Tibial nerve (tissue), 4 donors: ENCODE measurements around the gene EIF4H. TPM values are rescaled to one million over a fixed set of nuclear protein-coding genes. Genes with fewer than 3 reads are reported as not detected.

ENCODE experiments used
- DNase-seq, 2 donors: peaks; one replicate each; pipeline ENCODE4 v3.0.0-alpha.2; 2019; ENCODE audit warnings: low spot score in 2 of 2
- H3K27ac ChIP-seq, 4 donors: fragments of 200-600 bp; sonication (generic) in 3 of 4; one replicate each; pipeline ENCODE4 v1.5.1; 2017 to 2019; ENCODE audit warnings: mild to moderate bottlenecking in 1 of 4
- H3K27me3 ChIP-seq, 2 donors: fragments of 200-600 bp; sonication (generic) in 1 of 2; one replicate each; pipeline versions ENCODE4 v1.5.1 to v1.6.0; 2017 to 2019
- H3K36me3 ChIP-seq, 3 donors: fragments of 200-600 bp; sonication (generic); one replicate each; pipeline ENCODE4 v1.5.1; 2018 to 2019
- H3K4me1 ChIP-seq, 4 donors: fragments of 200-600 bp; sonication (generic) in 3 of 4; one replicate each; pipeline ENCODE4 v1.5.1; 2017 to 2019
- H3K4me3 ChIP-seq, 4 donors: fragments of 200-600 bp; sonication (generic) in 3 of 4; one replicate each; pipeline ENCODE4 v1.5.1; 2017 to 2019; ENCODE audit warnings: mild to moderate bottlenecking in 1 of 4, moderate library complexity in 1 of 4
- H3K9me3 ChIP-seq, 4 donors: fragments of 200-600 bp; sonication (generic) in 3 of 4; one replicate each; pipeline ENCODE4 v1.5.1; 2017 to 2019
- CTCF ChIP-seq, 5 experiments: fragments of 200-600 bp in 3 of 5; fragments of 450-650 bp in 2 of 5; sonication (generic) in 3 of 5; IDR thresholded peaks; one replicate each; pipeline ENCODE4 v1.5.1; 2016 to 2019; ENCODE audit warnings: antibody characterized with exemption in 5 of 5, mild to moderate bottlenecking in 3 of 5, moderate library complexity in 2 of 5
- EP300 ChIP-seq, 2 donors: sonication (generic); formaldehyde crosslinking; IDR thresholded peaks; one replicate each; pipeline ENCODE4 v1.6.1; 2017; ENCODE audit warnings: antibody characterized with exemption in 2 of 2, mild to moderate bottlenecking in 1 of 2
- POLR2A ChIP-seq, 2 donors: fragments of 450-650 bp; IDR thresholded peaks; one replicate each; pipeline ENCODE4 v1.6.1; 2017; ENCODE audit warnings: antibody characterized with exemption in 2 of 2, mild to moderate bottlenecking in 2 of 2, moderate library complexity in 2 of 2
- WGBS, 2 donors: methylation state at CpG; one replicate each; pipeline ENCODE4 v1.1.5; 2018; 5-methylcytosine and 5-hydroxymethylcytosine counted together
- small RNA-seq: library from RNA; depleted of rRNA; stranded (forward); fragments of <200 nt; gene quantifications from one replicate; pipeline ENCODE3, GENCODE V24; 2016
- total RNA-seq, 4 donors: library from RNA; depleted of rRNA; stranded (reverse); fragments of >200 nt; gene quantifications; one replicate each; pipeline ENCODE4 v1.1.0, GENCODE V29; 2016

The EIF4H gene
- total RNA-seq, 4 donors from 2014 or later: 184 to 211 (median 192) TPM

GRCh38 chr7:74235518-74236268, 61.5 kb downstream of the EIF4H start:
- WGBS, 2 donors: 75 to 84% methylated on average over 8 of the region's 8 CpGs
- no peaks in the 10 kb centered on the region for H3K9me3 ChIP-seq
- H3K4me3 ChIP-seq: no peak overlapping the region
- H3K36me3 ChIP-seq: peaks cover 0 to 98% (median 9%) of the 10 kb centered on the region in 3 donors
- no peak overlapping the region for H3K27ac ChIP-seq
- TF ChIP-seq POLR2A (IDR thresholded peaks at IDR 0.05) (no peak), CTCF (IDR thresholded peaks at IDR 0.05) (no peak), EP300 (IDR thresholded peaks at IDR 0.05) (no peak)
- DNase-seq: no peak
- no peaks in the 10 kb centered on the region for H3K27me3 ChIP-seq
- no peaks in the 10 kb centered on the region for H3K4me1 ChIP-seq

- Histone ChIP-seq H3K4me1 (no peaks in the 10 kb centered on the region), H3K27ac (no peak overlapping the region), H3K27me3 (no peaks in the 10 kb centered on the region), H3K9me3 (no peaks in the 10 kb centered on the region), H3K4me3 (no peak overlapping the region), H3K36me3 (peaks cover 0 to 98% (median 9%) of the 10 kb centered on the region in 3 donors)
- TF ChIP-seq POLR2A (IDR thresholded peaks at IDR 0.05) (no peak), CTCF (IDR thresholded peaks at IDR 0.05) (no peak), EP300 (IDR thresholded peaks at IDR 0.05) (no peak)
- WGBS, 2 donors: 70 to 79% methylated on average over 3 of the region's 3 CpGs
- no peak for DNase-seq
Observed at GRCh38 chr7:74236284-74236683, 62.1 kb downstream of the EIF4H start.

- Histone ChIP-seq H3K27ac (no peak overlapping the region), H3K4me3 (no peak overlapping the region), H3K9me3 (no peaks in the 10 kb centered on the region), H3K27me3 (no peaks in the 10 kb centered on the region), H3K36me3 (peaks cover 0 to 100% (median 6%) of the 10 kb centered on the region in 3 donors), H3K4me1 (no peaks in the 10 kb centered on the region)
- WGBS, 2 donors: 89 to 99% methylated on average over 4 of the region's 4 CpGs
- no peak for DNase-seq
- TF ChIP-seq CTCF (IDR thresholded peaks at IDR 0.05) (no peak), EP300 (IDR thresholded peaks at IDR 0.05) (no peak), POLR2A (IDR thresholded peaks at IDR 0.05) (no peak)
Observed at GRCh38 chr7:74240482-74240881, 66.3 kb downstream of the EIF4H start.

- no peaks in the 10 kb centered on the region for H3K4me1 ChIP-seq
- H3K36me3 ChIP-seq: peaks cover 0 to 100% (median 5%) of the 10 kb centered on the region in 3 donors
- WGBS, 2 donors: 83% methylated on average over 6 of the region's 6 CpGs
- TF ChIP-seq POLR2A (IDR thresholded peaks at IDR 0.05): no peak
- DNase-seq: no peak
- H3K27ac ChIP-seq: no peak overlapping the region
- H3K9me3 ChIP-seq: no peaks in the 10 kb centered on the region
- H3K27me3 ChIP-seq: no peaks in the 10 kb centered on the region
- H3K4me3 ChIP-seq: no peak overlapping the region
Observed at GRCh38 chr7:74242122-74242443, 67.9 kb downstream of the EIF4H start.

GRCh38 chr7:74246497-74246896, 72.3 kb downstream of the EIF4H start:
- peaks cover 0 to 100% (median 16%) of the 10 kb centered on the region in 3 donors for H3K36me3 ChIP-seq
- TF ChIP-seq EP300 (IDR thresholded peaks at IDR 0.05) (no peak), CTCF (IDR thresholded peaks at IDR 0.05) (no peak), POLR2A (IDR thresholded peaks at IDR 0.05) (no peak)
- no peak for DNase-seq
- no peak overlapping the region for H3K4me3 ChIP-seq
- H3K27me3 ChIP-seq: no peaks in the 10 kb centered on the region
- no peaks in the 10 kb centered on the region for H3K4me1 ChIP-seq
- H3K9me3 ChIP-seq: no peaks in the 10 kb centered on the region
- WGBS, 2 donors: 80 to 82% methylated on average over 4 of the region's 4 CpGs
- H3K27ac ChIP-seq: no peak overlapping the region

Small RNA genes within 50 kb of the gene (small RNA-seq; reads per million reads assigned to genes)
- not detected for gene MIR590

Other genes starting within 250 kb of the EIF4H start
- gene ELN, start 146.2 kb upstream of the EIF4H start, total RNA-seq: 100 to 1,000 TPM in 2 of 4 donors, 10 to 100 TPM in 2; 46.5 to 152 (median 108) TPM
- 10 to 100 TPM; 14.4 to 30.3 (median 17.0) TPM for gene LIMK1, start 90.6 kb upstream of the EIF4H start, total RNA-seq
- 10 to 100 TPM in 2 of 4 donors, 1 to 10 TPM in 2; 5.1 to 15.3 (median 8.9) TPM for gene LAT2, start 35.6 kb downstream of the EIF4H start, total RNA-seq
- gene RFC2, start 80.0 kb downstream of the EIF4H start, total RNA-seq: 10 to 100 TPM in 3 of 4 donors, 1 to 10 TPM in 1; 8.4 to 25.1 (median 14.1) TPM
- 10 to 100 TPM; 42.0 to 48.3 (median 46.3) TPM for gene CLIP2, start 115.1 kb downstream of the EIF4H start, total RNA-seq